PC-9 (cell line): ENCODE measurements around the gene IRAK2.

Experiments used
- EZH2 ChIP-seq: fragments of 200-600 bp; sonication (generic); IDR thresholded peaks from 2 replicates; pipeline ENCODE4 v1.8.0; 2017; ENCODE audit warnings: antibody characterized with exemption, low read depth
- TF ChIP-seq, protein P1 (sequence below): fragments of 200-600 bp; sonication (generic); conservative IDR thresholded peaks from 2 replicates; pipeline ENCODE4 v1.6.1; 2017; ENCODE audit warnings: mixed run types, antibody characterized with exemption, mild to moderate bottlenecking, moderate library complexity

DNA sequence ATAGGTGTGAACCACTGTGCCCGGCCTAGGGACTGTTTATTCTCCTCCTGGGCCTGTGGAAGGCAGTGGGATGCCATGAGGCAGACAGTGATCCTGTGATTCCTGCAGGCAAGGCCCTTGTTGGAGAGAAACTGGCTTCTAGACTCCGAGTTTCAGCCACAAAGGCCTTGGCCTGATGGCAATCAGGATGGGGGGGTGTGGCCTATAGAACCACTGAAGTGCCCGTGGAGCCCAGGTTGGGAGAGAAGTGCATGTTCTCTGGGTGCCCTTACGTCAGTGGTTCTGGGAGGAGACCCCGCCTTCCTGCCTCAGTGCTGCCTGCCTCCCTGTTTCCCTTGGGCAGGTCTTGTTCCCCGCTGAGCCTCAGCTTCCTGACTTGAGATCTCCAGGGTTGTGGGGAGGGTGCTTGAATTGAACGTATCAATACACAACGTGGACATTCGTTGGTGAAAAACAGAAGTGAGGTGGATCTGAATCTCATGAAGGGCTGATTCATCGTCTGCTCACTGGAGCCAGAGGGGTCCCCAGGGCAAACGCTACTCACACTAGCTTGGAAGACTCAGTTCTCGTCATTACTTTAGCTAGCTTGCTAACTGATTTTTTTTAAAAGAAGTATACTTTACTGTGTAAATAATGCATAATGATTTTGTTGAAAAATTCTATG is 31.8 kb downstream of the IRAK2 start:
- TF ChIP-seq, protein P1, sequence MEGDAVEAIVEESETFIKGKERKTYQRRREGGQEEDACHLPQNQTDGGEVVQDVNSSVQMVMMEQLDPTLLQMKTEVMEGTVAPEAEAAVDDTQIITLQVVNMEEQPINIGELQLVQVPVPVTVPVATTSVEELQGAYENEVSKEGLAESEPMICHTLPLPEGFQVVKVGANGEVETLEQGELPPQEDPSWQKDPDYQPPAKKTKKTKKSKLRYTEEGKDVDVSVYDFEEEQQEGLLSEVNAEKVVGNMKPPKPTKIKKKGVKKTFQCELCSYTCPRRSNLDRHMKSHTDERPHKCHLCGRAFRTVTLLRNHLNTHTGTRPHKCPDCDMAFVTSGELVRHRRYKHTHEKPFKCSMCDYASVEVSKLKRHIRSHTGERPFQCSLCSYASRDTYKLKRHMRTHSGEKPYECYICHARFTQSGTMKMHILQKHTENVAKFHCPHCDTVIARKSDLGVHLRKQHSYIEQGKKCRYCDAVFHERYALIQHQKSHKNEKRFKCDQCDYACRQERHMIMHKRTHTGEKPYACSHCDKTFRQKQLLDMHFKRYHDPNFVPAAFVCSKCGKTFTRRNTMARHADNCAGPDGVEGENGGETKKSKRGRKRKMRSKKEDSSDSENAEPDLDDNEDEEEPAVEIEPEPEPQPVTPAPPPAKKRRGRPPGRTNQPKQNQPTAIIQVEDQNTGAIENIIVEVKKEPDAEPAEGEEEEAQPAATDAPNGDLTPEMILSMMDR = no peak
- no peak for TF ChIP-seq EZH2
